Placental epithelial cell (primary cell): ENCODE data around the gene PSD4. TPM values are rescaled to one million over a fixed set of nuclear protein-coding genes. Genes with fewer than 3 reads are reported as not detected.

Source experiments
- total RNA-seq: library from RNA; depleted of rRNA; stranded (reverse); fragments of >200 nt; gene quantifications from 2 replicates; pipeline ENCODE4 v1.2.3, GENCODE V29; 2012

The PSD4 gene
- total RNA-seq, result 61.6 and 125 TPM in 2 replicates

DNA sequence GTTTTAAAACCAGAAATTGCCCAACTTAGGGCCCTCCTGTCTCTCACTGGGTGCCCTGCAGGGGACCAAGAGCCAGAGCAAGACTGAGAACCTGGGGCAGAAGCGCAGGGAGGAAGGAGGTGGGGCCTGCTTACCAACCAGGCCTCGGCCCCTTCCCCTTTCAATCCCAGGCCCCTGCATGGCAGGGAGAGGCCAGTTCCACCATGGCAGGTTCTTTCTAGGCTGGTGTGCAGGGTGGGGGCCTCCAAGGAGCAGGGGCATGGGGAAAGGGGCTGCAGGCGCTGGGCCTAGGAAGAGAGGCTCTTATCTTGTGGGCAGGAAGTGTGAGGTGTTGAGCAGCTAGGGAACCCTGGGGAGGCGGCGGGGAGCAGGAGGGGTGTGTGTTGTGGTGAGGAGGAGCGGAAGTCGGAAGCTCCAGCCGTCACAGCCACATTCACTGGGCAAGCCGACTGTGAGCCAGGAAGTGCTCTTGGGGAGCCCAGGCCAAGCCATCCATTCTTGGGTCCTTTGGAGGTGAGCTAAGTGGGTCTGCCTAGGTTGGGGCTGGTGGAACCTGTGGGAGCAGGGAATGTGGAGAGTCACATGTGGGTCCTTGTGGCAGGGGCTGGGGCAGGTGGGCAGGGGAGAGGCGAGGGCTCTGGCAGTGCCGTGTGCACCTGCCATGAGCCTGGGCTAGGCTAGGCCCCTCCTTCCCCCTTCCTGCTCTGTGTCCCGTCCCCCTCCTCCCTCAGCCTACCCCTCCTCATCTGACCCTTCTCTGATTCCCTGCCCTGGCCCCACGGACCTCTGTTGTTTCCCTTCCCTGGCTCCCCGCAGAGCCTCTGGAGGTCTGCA is at the start of gene PSD4:
TSS of gene PSD4 (plus strand) at position 430 of the 834 bp plus-strand sequence. CDS start 8,486 bp downstream, outside the sequence.

GRCh38 chr2:113126845-113127645 is 46.7 kb upstream of the PSD4 start, which contains the start of gene IL1RN:
Gene IL1RN, plus strand, starts transcription at chr2:113127598. Its CDS starts 27 bp downstream, at chr2:113127625.

Other genes starting within 250 kb of the PSD4 start
- not detected in 2 replicates for gene IL36G, start 196.0 kb upstream of the PSD4 start, total RNA-seq
- gene IL36A, start 168.5 kb upstream of the PSD4 start, total RNA-seq, result not detected in 2 replicates
- gene IL36B, start 121.1 kb upstream of the PSD4 start, total RNA-seq, result not detected in 2 replicates
- gene IL36RN, start 114.8 kb upstream of the PSD4 start, total RNA-seq, result 8.6 and 23.4 TPM in 2 replicates
- 0.43 TPM in 1 of 2 replicates, not detected in the other for gene IL1F10, start 106.0 kb upstream of the PSD4 start, total RNA-seq
- gene IL1RN, start 46.4 kb upstream of the PSD4 start, total RNA-seq, result 5.1 and 9.2 TPM in 2 replicates
- gene PAX8, start 105.0 kb downstream of the PSD4 start, total RNA-seq, result 1.6 and 3.4 TPM in 2 replicates